ENCODE results near the gene PRR15. TPM values are rescaled to one million over a fixed set of nuclear protein-coding genes. Genes with fewer than 3 reads are reported as not detected.

PRR15 gene
- total and polyA plus RNA-seq, 8 donors: 6.1 to 53.6 (median 10.3) TPM

DNA sequence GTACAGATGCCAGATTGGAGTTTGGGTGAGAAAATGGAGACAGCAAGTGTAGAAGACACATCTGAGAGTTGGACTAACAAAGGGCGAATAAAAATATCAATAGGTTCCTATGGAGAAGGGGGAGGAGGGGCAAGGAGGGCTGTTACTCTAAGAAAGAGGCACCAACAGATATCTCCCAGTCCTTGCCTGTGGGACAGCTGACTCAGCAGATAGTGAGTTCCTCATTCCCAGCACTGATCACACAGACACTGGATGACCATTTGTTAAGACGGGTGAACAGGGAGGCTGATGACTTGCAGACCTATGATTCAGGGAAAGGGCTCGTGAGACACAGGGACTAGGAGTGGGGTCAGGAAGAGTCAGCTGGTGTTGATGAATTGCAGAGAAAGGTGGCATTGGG is 5.7 kb upstream of the PRR15 start:
- no peak overlapping the region for H3K27ac ChIP-seq
- no peaks in the 10 kb centered on the region for H3K36me3 ChIP-seq
- no peaks in the 10 kb centered on the region for H3K9me3 ChIP-seq
- intact Hi-C loops (cut with DNase I; ENCODE audit: low total_unique reads): no loop called here
- H3K27me3 ChIP-seq: peaks cover 0 to 16% (median 7%) of the 10 kb centered on the region in 3 donors
- no peak for DNase-seq
- peaks cover 0 to 8% (median 3%) of the 10 kb centered on the region in 4 donors for H3K4me1 ChIP-seq
- WGBS, 5 donors: 56 to 70% (median 66%) methylated on average over 3 of the region's 3 CpGs
- no peak for TF ChIP-seq EP300 (IDR thresholded peaks at IDR 0.05)
- H3K4me3 ChIP-seq: no peak overlapping the region

DNA sequence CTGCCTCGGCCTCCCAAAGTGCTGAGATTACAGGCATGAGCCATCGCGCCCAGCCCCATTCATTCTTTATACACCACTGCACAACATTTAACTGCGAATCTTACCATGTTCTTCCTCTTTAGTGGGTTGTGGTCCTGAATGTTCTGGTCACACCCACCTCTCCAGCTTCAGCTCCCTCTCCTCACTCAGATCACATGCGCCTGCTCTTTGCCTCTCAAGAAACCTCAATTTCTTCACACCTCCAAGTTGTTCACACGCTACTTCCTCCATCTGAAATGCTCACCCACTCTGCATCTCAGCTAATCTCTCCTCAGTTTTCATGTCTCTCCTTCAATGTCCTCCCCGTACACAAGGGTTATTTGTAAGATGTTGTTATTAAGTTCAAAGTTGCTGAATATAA is 2.4 kb upstream of the PRR15 start:
- TF ChIP-seq, protein P1, sequence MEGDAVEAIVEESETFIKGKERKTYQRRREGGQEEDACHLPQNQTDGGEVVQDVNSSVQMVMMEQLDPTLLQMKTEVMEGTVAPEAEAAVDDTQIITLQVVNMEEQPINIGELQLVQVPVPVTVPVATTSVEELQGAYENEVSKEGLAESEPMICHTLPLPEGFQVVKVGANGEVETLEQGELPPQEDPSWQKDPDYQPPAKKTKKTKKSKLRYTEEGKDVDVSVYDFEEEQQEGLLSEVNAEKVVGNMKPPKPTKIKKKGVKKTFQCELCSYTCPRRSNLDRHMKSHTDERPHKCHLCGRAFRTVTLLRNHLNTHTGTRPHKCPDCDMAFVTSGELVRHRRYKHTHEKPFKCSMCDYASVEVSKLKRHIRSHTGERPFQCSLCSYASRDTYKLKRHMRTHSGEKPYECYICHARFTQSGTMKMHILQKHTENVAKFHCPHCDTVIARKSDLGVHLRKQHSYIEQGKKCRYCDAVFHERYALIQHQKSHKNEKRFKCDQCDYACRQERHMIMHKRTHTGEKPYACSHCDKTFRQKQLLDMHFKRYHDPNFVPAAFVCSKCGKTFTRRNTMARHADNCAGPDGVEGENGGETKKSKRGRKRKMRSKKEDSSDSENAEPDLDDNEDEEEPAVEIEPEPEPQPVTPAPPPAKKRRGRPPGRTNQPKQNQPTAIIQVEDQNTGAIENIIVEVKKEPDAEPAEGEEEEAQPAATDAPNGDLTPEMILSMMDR (IDR thresholded peaks at IDR 0.05): no peak
- TF ChIP-seq POLR2AphosphoS5 (IDR thresholded peaks at IDR 0.05): no peak
- no peak for TF ChIP-seq POLR2A (IDR thresholded peaks at IDR 0.05)
- no peak for TF ChIP-seq EP300 (IDR thresholded peaks at IDR 0.05)
- intact Hi-C loops (cut with DNase I; ENCODE audit: low total_unique reads): no loop called here
- Histone ChIP-seq H3K9me3 (no peaks in the 10 kb centered on the region), H3K4me3 (no peak overlapping the region), H3K27ac (no peak overlapping the region), H3K4me1 (peaks cover 16 to 40% (median 36%) of the 10 kb centered on the region in 4 donors), H3K27me3 (peaks cover 0 to 49% (median 39%) of the 10 kb centered on the region in 3 donors), H3K36me3 (peaks cover 0 to 1% (median 0%) of the 10 kb centered on the region in 4 donors)
- DNase-seq: no peak
- WGBS, 5 donors: 81 to 89% (median 87%) methylated on average over 7 of the region's 7 CpGs

DNA sequence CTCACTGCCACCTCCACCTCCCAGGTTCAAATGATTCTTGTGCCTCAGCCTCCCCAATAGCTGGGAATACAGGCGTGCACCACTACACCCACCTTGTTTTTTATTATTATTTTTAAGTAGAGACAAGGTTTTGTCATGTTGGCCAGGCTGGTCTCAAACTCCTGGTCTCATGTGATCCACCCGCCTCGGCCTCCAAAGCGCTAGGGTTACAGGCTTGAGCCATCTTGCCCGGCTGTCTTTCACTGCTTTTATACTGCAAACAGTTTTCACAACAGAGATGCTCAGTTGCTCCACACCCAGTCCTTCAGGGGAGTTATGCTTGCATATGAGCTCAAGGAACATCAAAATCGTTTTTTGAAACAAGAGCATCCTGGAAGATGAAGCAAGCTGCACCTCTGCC is 1.3 kb upstream of the PRR15 start:
- Histone ChIP-seq H3K27me3 (peaks cover 0 to 59% (median 46%) of the 10 kb centered on the region in 3 donors), H3K27ac (no peak overlapping the region), H3K36me3 (peaks cover 0 to 3% (median 0%) of the 10 kb centered on the region in 4 donors), H3K4me3 (peak overlapping the region; percentile 54 to 72 (median 56)), H3K9me3 (no peaks in the 10 kb centered on the region), H3K4me1 (peaks cover 20 to 50% (median 43%) of the 10 kb centered on the region in 4 donors)
- no peak for DNase-seq
- 77 to 81% (median 80%) methylated on average over 6 of the region's 6 CpGs for WGBS, 5 donors
- intact Hi-C loops (cut with DNase I; ENCODE audit: low total_unique reads): no loop called here
- TF ChIP-seq POLR2AphosphoS5 (IDR thresholded peaks at IDR 0.05): no peak
- no peak for TF ChIP-seq EP300 (IDR thresholded peaks at IDR 0.05)
- TF ChIP-seq, protein P1 (IDR thresholded peaks at IDR 0.05): no peak
- TF ChIP-seq POLR2A (IDR thresholded peaks at IDR 0.05): no peak

DNA sequence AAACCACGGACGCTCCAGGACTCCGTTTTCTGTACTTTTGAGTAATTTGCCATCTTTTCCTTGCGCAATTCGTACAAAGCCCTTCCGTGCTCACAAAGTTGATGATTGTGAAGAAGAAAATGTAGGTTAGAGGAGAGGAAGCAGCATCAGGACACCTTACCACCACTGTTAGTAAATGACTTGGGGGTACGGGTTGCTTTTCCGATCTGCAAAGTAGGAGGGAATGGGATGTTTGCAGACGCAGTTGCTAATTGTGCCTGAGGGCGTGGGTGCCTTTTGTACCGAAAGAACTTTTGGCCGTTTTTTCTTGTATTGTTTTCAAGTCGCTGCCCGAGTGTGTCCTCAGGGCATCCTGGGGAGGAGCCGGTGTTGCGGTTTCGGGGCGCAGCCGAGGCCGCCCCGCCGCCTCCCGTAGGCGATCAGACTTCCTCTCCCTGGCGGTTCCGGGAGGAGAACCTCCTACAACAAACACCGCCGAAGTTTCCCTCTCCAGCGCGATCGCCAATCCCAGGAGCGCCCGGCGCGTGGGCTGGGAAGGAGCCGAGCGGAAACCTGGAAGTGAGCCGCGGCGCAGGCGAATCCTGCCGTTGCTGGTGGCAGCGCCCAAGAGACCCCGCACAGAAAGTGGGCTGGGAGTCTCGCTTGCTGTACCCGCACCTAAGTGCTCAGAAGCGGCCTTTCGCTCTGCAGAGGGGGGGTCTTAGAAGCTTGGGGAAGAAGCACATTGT is 1.0 kb downstream of the PRR15 start:
- 0 to 2% (median 1%) methylated on average over 31 to 48 of the region's 48 CpGs for WGBS, 5 donors
- peak overlapping the region; percentile 54 to 72 (median 56) for H3K4me3 ChIP-seq
- H3K27ac ChIP-seq: peak overlapping the region; percentile 79 to 94 (median 87)
- intact Hi-C loops (cut with DNase I; ENCODE audit: low total_unique reads): no loop called here
- TF ChIP-seq POLR2A (IDR thresholded peaks at IDR 0.05) (no peak), POLR2AphosphoS5 (IDR thresholded peaks at IDR 0.05) (peak in 2 of 3 donors; percentile 70 to 73)
- peaks cover 20 to 50% (median 43%) of the 10 kb centered on the region in 4 donors for H3K4me1 ChIP-seq
- H3K9me3 ChIP-seq: no peaks in the 10 kb centered on the region
- DNase-seq: peak; percentile 81 to 85
- H3K27me3 ChIP-seq: peaks cover 0 to 64% (median 46%) of the 10 kb centered on the region in 3 donors
- H3K36me3 ChIP-seq: peaks cover 0 to 3% (median 0%) of the 10 kb centered on the region in 4 donors

DNA sequence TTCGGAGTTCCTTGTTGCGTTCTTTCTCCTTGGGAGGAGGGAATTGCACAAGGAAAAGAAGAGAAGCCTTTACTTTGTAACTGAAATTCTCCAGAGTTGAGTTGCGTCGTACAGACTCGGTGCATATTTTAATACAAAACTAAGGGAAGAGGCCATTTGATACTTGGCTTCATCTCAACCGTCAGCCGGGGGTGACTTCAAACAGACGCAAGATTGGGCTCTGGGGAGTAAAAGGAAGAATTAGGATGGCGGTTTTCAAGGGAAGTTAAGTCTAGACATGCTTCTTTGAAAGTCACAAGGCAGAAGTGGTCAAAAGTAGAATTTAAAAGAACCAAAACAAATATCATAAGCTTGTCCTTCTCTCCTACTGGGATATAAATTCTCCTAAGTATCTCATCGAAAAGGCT is 1.6 kb downstream of the PRR15 start:
- H3K4me1 ChIP-seq: peaks cover 20 to 50% (median 43%) of the 10 kb centered on the region in 4 donors
- peaks cover 0 to 3% (median 0%) of the 10 kb centered on the region in 4 donors for H3K36me3 ChIP-seq
- H3K4me3 ChIP-seq: peak overlapping the region; percentile 54 to 72 (median 56)
- no peak for DNase-seq
- peak overlapping the region; percentile 79 to 94 (median 87) for H3K27ac ChIP-seq
- H3K27me3 ChIP-seq: peaks cover 0 to 64% (median 46%) of the 10 kb centered on the region in 3 donors
- TF ChIP-seq POLR2A (IDR thresholded peaks at IDR 0.05) (no peak), POLR2AphosphoS5 (IDR thresholded peaks at IDR 0.05) (no peak), EP300 (IDR thresholded peaks at IDR 0.05) (no peak)
- TF ChIP-seq, protein P1 (IDR thresholded peaks at IDR 0.05): no peak
- intact Hi-C loops (cut with DNase I; ENCODE audit: low total_unique reads): no loop called here
- 2 to 9% (median 6%) methylated on average over 10 of the region's 10 CpGs for WGBS, 5 donors
- no peaks in the 10 kb centered on the region for H3K9me3 ChIP-seq

Data from stomach (tissue), 9 donors.